H9 (cell line): Measurements from ENCODE around the gene EIF3B. TPM values are rescaled to one million over a fixed set of nuclear protein-coding genes. Genes with fewer than 3 reads are reported as not detected.

Source experiments
- DNase-seq: peaks from one replicate; pipeline ENCODE4 v3.0.0-alpha.2; 2017
- H2AFZ ChIP-seq: one replicate; pipeline ENCODE4 v1.6.1; 2013; ENCODE audit warnings: mild to moderate bottlenecking, low read length, control low read depth, moderate library complexity
- H2AK5ac ChIP-seq: 2 replicates; pipeline ENCODE4 v1.6.1; 2013; ENCODE audit warnings: low read length, control low read depth, mixed read lengths; ENCODE audit not compliant: insufficient read length
- H2BK120ac ChIP-seq: one replicate; pipeline ENCODE4 v1.6.1; 2013; ENCODE audit warnings: low read depth, mild to moderate bottlenecking, low read length, control low read depth, inconsistent platforms; ENCODE audit not compliant: poor library complexity, severe bottlenecking
- H2BK12ac ChIP-seq: 2 replicates; pipeline ENCODE4 v1.6.1; 2013; ENCODE audit warnings: low read length, control low read depth, mixed read lengths, low read depth; ENCODE audit not compliant: insufficient read length
- H2BK15ac ChIP-seq: 2 replicates; pipeline ENCODE4 v1.6.1; 2013; ENCODE audit warnings: low read depth, low read length, control low read depth
- H2BK20ac ChIP-seq: one replicate; pipeline ENCODE4 v1.6.1; 2013; ENCODE audit warnings: low read depth, mild to moderate bottlenecking, low read length, control low read depth, inconsistent platforms; ENCODE audit not compliant: poor library complexity, severe bottlenecking
- H2BK5ac ChIP-seq: 2 replicates; pipeline ENCODE4 v1.6.1; 2013; ENCODE audit warnings: low read length, control low read depth, mixed read lengths; ENCODE audit not compliant: insufficient read length
- H3K14ac ChIP-seq: 2 replicates; pipeline ENCODE4 v1.6.1; 2013; ENCODE audit warnings: low read length, control low read depth; ENCODE audit not compliant: insufficient read depth
- H3K18ac ChIP-seq: 2 replicates; pipeline ENCODE4 v1.6.1; 2013; ENCODE audit warnings: low read depth, mild to moderate bottlenecking, mixed read lengths, low read length, control low read depth; ENCODE audit not compliant: insufficient read length
- H3K23ac ChIP-seq: 2 replicates; pipeline ENCODE4 v1.6.1; 2013; ENCODE audit warnings: low read length, control low read depth, mixed read lengths, low read depth; ENCODE audit not compliant: insufficient read length
- H3K23me2 ChIP-seq: 2 replicates; pipeline ENCODE4 v1.6.1; 2013; ENCODE audit warnings: low read depth, mild to moderate bottlenecking, mixed read lengths, low read length, control low read depth; ENCODE audit not compliant: insufficient read length, poor library complexity, severe bottlenecking
- H3K27ac ChIP-seq: 2 replicates; pipeline ENCODE4 v1.5.1; 2013; ENCODE audit warnings: low read length, control low read depth, mixed read lengths, low read depth; ENCODE audit not compliant: insufficient read length
- H3K27me3 ChIP-seq: 2 replicates; pipeline ENCODE4 v1.6.1; 2013; ENCODE audit warnings: low read length, control low read depth, inconsistent platforms; ENCODE audit not compliant: insufficient read depth
- H3K4ac ChIP-seq: 2 replicates; pipeline ENCODE4 v1.6.1; 2013; ENCODE audit warnings: low read depth, mild to moderate bottlenecking, control low read depth, inconsistent platforms, low read length, moderate library complexity
- H3K4me1 ChIP-seq: 2 replicates; pipeline ENCODE4 v1.6.1; 2013; ENCODE audit warnings: low read length, control low read depth, inconsistent platforms; ENCODE audit not compliant: insufficient read depth
- H3K4me2 ChIP-seq: 2 replicates; pipeline ENCODE4 v1.6.1; 2013; ENCODE audit warnings: low read length, control low read depth, mixed read lengths; ENCODE audit not compliant: insufficient read length, insufficient read depth
- H3K56ac ChIP-seq: 2 replicates; pipeline ENCODE4 v1.6.1; 2013; ENCODE audit warnings: low read depth, mild to moderate bottlenecking, mixed read lengths, low read length, control low read depth; ENCODE audit not compliant: insufficient read length
- H3K79me1 ChIP-seq: 2 replicates; pipeline ENCODE4 v1.6.1; 2013; ENCODE audit warnings: low read depth, mild to moderate bottlenecking, moderate library complexity, low read length, control low read depth, inconsistent platforms; ENCODE audit not compliant: insufficient read depth, poor library complexity, severe bottlenecking
- H3K79me2 ChIP-seq: 2 replicates; pipeline ENCODE4 v1.6.1; 2013; ENCODE audit warnings: low read length, control low read depth, inconsistent platforms; ENCODE audit not compliant: insufficient read depth
- H3K9ac ChIP-seq: 2 replicates; pipeline ENCODE4 v1.6.1; 2013; ENCODE audit warnings: low read length, control low read depth, mixed read lengths; ENCODE audit not compliant: insufficient read length; ENCODE audit errors: extremely low read depth
- H3K9me3 ChIP-seq: one replicate; pipeline ENCODE4 v1.6.1; 2013; ENCODE audit warnings: low read depth, low read length, inconsistent platforms; ENCODE audit not compliant: control insufficient read depth
- H3T11ph ChIP-seq: one replicate; pipeline ENCODE4 v1.6.1; 2013; ENCODE audit warnings: mild to moderate bottlenecking, low read length, control low read depth, inconsistent platforms
- H4K20me1 ChIP-seq: one replicate; pipeline ENCODE4 v1.6.1; 2013; ENCODE audit not compliant: control insufficient read depth, insufficient read length, insufficient read depth
- H4K5ac ChIP-seq: 2 replicates; pipeline ENCODE4 v1.6.1; 2013; ENCODE audit warnings: low read depth, mild to moderate bottlenecking, mixed read lengths, low read length, control low read depth; ENCODE audit not compliant: insufficient read length
- H4K8ac ChIP-seq: replicated peaks from 2 replicates; pipeline ENCODE4 v1.6.1; 2013; ENCODE audit warnings: low read length, control low read depth, mixed read lengths, low read depth; ENCODE audit not compliant: insufficient read length
- H4K91ac ChIP-seq: 2 replicates; pipeline ENCODE4 v1.6.1; 2013; ENCODE audit warnings: low read depth, mild to moderate bottlenecking, moderate library complexity, mixed read lengths, low read length, control low read depth; ENCODE audit not compliant: insufficient read length
- H3K27ac Mint-ChIP-seq, 3 experiments: 2 replicates in 2 of 3; 3 replicates in 1 of 3; pipeline ENCODE4 v1.8.0; 2020 to 2021; ENCODE audit warnings: mixed read lengths in 3 of 3, mild to moderate bottlenecking in 1 of 3, moderate library complexity in 1 of 3
- H3K27me3 Mint-ChIP-seq: 2 replicates; pipeline ENCODE4 v1.8.0; 2021; ENCODE audit warnings: low read depth, mild to moderate bottlenecking, moderate library complexity, mixed read lengths
- H3K36me3 Mint-ChIP-seq, 3 experiments: 2 replicates in 2 of 3; 3 replicates in 1 of 3; pipeline ENCODE4 v1.8.0; 2020 to 2021; ENCODE audit warnings: low read depth in 3 of 3, mixed read lengths in 3 of 3; ENCODE audit not compliant: insufficient read depth in 1 of 3
- H3K4me1 Mint-ChIP-seq, 2 experiments: 2 replicates each; pipeline ENCODE4 v1.8.0; 2020; ENCODE audit warnings: mixed read lengths in 2 of 2
- H3K4me3 Mint-ChIP-seq, 2 experiments: 2 replicates in 1 of 2; 3 replicates in 1 of 2; pipeline ENCODE4 v1.8.0; 2020 to 2021; ENCODE audit warnings: mild to moderate bottlenecking in 2 of 2, mixed read lengths in 2 of 2, moderate library complexity in 1 of 2
- H3K9me3 Mint-ChIP-seq, 2 experiments: 2 replicates in 1 of 2; 3 replicates in 1 of 2; pipeline ENCODE4 v1.8.0; 2020; ENCODE audit warnings: mild to moderate bottlenecking in 2 of 2, mixed read lengths in 2 of 2, moderate library complexity in 1 of 2
- WGBS: extraction: QIAGEN DNeasy Blood & Tissue Kit; methylation state at CpG from one replicate; pipeline ENCODE4 v1.1.7; 2013; ENCODE audit warnings: missing lambda C conversion rate, low lambda C conversion rate, mixed read lengths; ENCODE audit not compliant: insufficient read length; ENCODE audit errors: extremely low coverage; 5-methylcytosine and 5-hydroxymethylcytosine counted together
- total RNA-seq: library from RNA; stranded (reverse); gene quantifications from 2 replicates; pipeline ENCODE4 v1.2.1, GENCODE V29; 2021
- TF ChIP-seq, protein P1 (sequence below): fragments of 200-600 bp; sonication (generic); conservative IDR thresholded peaks from 3 replicates; pipeline ENCODE4 v1.8.0; 2021; ENCODE audit warnings: antibody characterized with exemption, mild to moderate bottlenecking

EIF3B gene
- total RNA-seq, 1 experiment from 2014 or later: 337 TPM

- peak overlapping the region; percentile 74 to 88 for H3K4me3 Mint-ChIP-seq
- no CpG with 5 or more reads among the region's 6 CpGs for WGBS
- Histone ChIP-seq H4K20me1 (no peaks in the 10 kb centered on the region), H3K27ac (no peak overlapping the region), H2AFZ (no peak overlapping the region), H3K27me3 (no peaks in the 10 kb centered on the region), H4K91ac (no peak overlapping the region), H3K79me1 (peaks cover 3% of the 10 kb centered on the region), H3T11ph (no peak overlapping the region), H3K18ac (no peak overlapping the region), H2BK12ac (no peak overlapping the region), H2BK20ac (no peak overlapping the region), H3K4me1 (no peaks in the 10 kb centered on the region), H3K23me2 (peaks cover 11% of the 10 kb centered on the region), H2BK120ac (no peak overlapping the region), H3K4ac (no peak overlapping the region), H3K79me2 (peaks cover 2% of the 10 kb centered on the region; the same call in 1 of the 2 replicates), H3K9me3 (no peaks in the 10 kb centered on the region), H3K56ac (no peak overlapping the region), H3K4me2 (peak overlapping the region; percentile 57), H3K14ac (no peak overlapping the region), H2BK15ac (no peak overlapping the region), H3K9ac (no peak overlapping the region), H2BK5ac (no peak overlapping the region), H4K5ac (no peak overlapping the region), H4K8ac (no peak overlapping the region), H3K23ac (no peak overlapping the region), H2AK5ac (no peak overlapping the region)
- H3K27me3 Mint-ChIP-seq: peaks cover 2% of the 10 kb centered on the region; the same call in 1 of the 2 replicates
- TF ChIP-seq, protein P1, sequence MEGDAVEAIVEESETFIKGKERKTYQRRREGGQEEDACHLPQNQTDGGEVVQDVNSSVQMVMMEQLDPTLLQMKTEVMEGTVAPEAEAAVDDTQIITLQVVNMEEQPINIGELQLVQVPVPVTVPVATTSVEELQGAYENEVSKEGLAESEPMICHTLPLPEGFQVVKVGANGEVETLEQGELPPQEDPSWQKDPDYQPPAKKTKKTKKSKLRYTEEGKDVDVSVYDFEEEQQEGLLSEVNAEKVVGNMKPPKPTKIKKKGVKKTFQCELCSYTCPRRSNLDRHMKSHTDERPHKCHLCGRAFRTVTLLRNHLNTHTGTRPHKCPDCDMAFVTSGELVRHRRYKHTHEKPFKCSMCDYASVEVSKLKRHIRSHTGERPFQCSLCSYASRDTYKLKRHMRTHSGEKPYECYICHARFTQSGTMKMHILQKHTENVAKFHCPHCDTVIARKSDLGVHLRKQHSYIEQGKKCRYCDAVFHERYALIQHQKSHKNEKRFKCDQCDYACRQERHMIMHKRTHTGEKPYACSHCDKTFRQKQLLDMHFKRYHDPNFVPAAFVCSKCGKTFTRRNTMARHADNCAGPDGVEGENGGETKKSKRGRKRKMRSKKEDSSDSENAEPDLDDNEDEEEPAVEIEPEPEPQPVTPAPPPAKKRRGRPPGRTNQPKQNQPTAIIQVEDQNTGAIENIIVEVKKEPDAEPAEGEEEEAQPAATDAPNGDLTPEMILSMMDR: no peak
- peaks cover 29 to 31% of the 10 kb centered on the region in 2 experiments for H3K4me1 Mint-ChIP-seq
- peak overlapping the region in 1 of 3 experiments; percentile 70; a peak in 2 of 7 replicates for H3K27ac Mint-ChIP-seq
- DNase-seq: no peak
- no peaks in the 10 kb centered on the region; a peak in 1 of 5 replicates for H3K9me3 Mint-ChIP-seq
- H3K36me3 Mint-ChIP-seq: no peaks in the 10 kb centered on the region; a peak in 3 of 7 replicates
Measured at GRCh38 chr7:2402687-2403013, 48.0 kb downstream of the EIF3B start.
